Activated naive CD4-positive, alpha-beta T cell treated with anti-CD3 and anti-CD28 coated beads, Interleukin-2, amount 50 U/mL, for 24 hours (primary cell): ENCODE results near the gene OR10H1.
"Not testable (repeated sequence)": the region's sequence is repeated elsewhere in the genome, so short reads cannot be mapped to it uniquely, and the experiment has no call there.

ENCODE experiments used
- H3K27ac Mint-ChIP-seq: one replicate; pipeline ENCODE4 v1.8.0; 2021; ENCODE audit warnings: mild to moderate bottlenecking, mixed read lengths
- H3K27me3 Mint-ChIP-seq: one replicate; pipeline ENCODE4 v1.8.0; 2021; ENCODE audit warnings: mixed read lengths
- H3K36me3 Mint-ChIP-seq: one replicate; pipeline ENCODE4 v1.8.0; 2021; ENCODE audit warnings: mixed read lengths
- H3K4me1 Mint-ChIP-seq: one replicate; pipeline ENCODE4 v1.8.0; 2021; ENCODE audit warnings: mixed read lengths
- H3K4me3 Mint-ChIP-seq: one replicate; pipeline ENCODE4 v1.8.0; 2021; ENCODE audit warnings: mild to moderate bottlenecking, mixed read lengths
- H3K9me3 Mint-ChIP-seq: one replicate; pipeline ENCODE4 v1.8.0; 2021; ENCODE audit warnings: mixed read lengths

Gene OR10H1

GRCh38 chr19:15790096-15790495 is 25.4 kb downstream of the OR10H1 start:
- Mint-ChIP-seq H3K27ac (no peak overlapping the region), H3K27me3 (peaks cover 5% of the 10 kb centered on the region), H3K4me1 (no peaks in the 10 kb centered on the region), H3K36me3 (no peaks in the 10 kb centered on the region), H3K9me3 (no peaks in the 10 kb centered on the region), H3K4me3 (no peak overlapping the region)

GRCh38 chr19:15788594-15789270 is 26.7 kb downstream of the OR10H1 start:
- no peaks in the 10 kb centered on the region for H3K9me3 Mint-ChIP-seq
- no peaks in the 10 kb centered on the region for H3K36me3 Mint-ChIP-seq
- no peak overlapping the region for H3K27ac Mint-ChIP-seq
- peaks cover 6% of the 10 kb centered on the region for H3K27me3 Mint-ChIP-seq
- H3K4me3 Mint-ChIP-seq = no peak overlapping the region
- H3K4me1 Mint-ChIP-seq = no peaks in the 10 kb centered on the region

GRCh38 chr19:15787611-15788155 is 27.8 kb downstream of the OR10H1 start, which contains the start of gene OR10H5:
OR10H5 (plus strand) TSS chr19:15787661; CDS start chr19:15794049, 6,388 bp downstream.
- peak within 1 kb of the TSS; percentile 26 for H3K27ac Mint-ChIP-seq
- no peak within 1 kb of the TSS for H3K4me3 Mint-ChIP-seq
- no peaks in the 10 kb centered on the region for H3K4me1 Mint-ChIP-seq
- no peaks in the 10 kb centered on the region for H3K36me3 Mint-ChIP-seq
- no peaks in the 10 kb centered on the region for H3K9me3 Mint-ChIP-seq
- peaks cover 6% of the 10 kb centered on the region for H3K27me3 Mint-ChIP-seq

GRCh38 chr19:15782896-15783295 is 32.6 kb downstream of the OR10H1 start:
- not testable (repeated sequence) for H3K36me3 Mint-ChIP-seq, H3K4me3 Mint-ChIP-seq, H3K27ac Mint-ChIP-seq, H3K4me1 Mint-ChIP-seq, H3K27me3 Mint-ChIP-seq, H3K9me3 Mint-ChIP-seq

GRCh38 chr19:15782211-15782610 is 33.3 kb downstream of the OR10H1 start:
- no peaks in the 10 kb centered on the region for H3K9me3 Mint-ChIP-seq
- peaks cover 6% of the 10 kb centered on the region for H3K4me1 Mint-ChIP-seq
- H3K4me3 Mint-ChIP-seq = no peak overlapping the region
- no peaks in the 10 kb centered on the region for H3K36me3 Mint-ChIP-seq
- H3K27me3 Mint-ChIP-seq = peaks cover 1% of the 10 kb centered on the region
- no peak overlapping the region for H3K27ac Mint-ChIP-seq

GRCh38 chr19:15781661-15782060 is 33.8 kb downstream of the OR10H1 start:
- Mint-ChIP-seq H3K4me3 (no peak overlapping the region), H3K9me3 (no peaks in the 10 kb centered on the region), H3K27ac (peak overlapping the region; percentile 55), H3K4me1 (peaks cover 6% of the 10 kb centered on the region), H3K27me3 (peaks cover 3% of the 10 kb centered on the region), H3K36me3 (no peaks in the 10 kb centered on the region)

GRCh38 chr19:15780610-15781418 is 34.6 kb downstream of the OR10H1 start:
- peaks cover 5% of the 10 kb centered on the region for H3K27me3 Mint-ChIP-seq
- no peaks in the 10 kb centered on the region for H3K36me3 Mint-ChIP-seq
- H3K27ac Mint-ChIP-seq = no peak overlapping the region

GRCh38 chr19:15779756-15780476 is 35.5 kb downstream of the OR10H1 start:
- Mint-ChIP-seq H3K36me3 (no peaks in the 10 kb centered on the region), H3K27ac (no peak overlapping the region), H3K4me1 (peaks cover 6% of the 10 kb centered on the region), H3K27me3 (peaks cover 6% of the 10 kb centered on the region), H3K9me3 (no peaks in the 10 kb centered on the region), H3K4me3 (no peak overlapping the region)

More at GRCh38 chr19:15780610-15781418, 34.6 kb downstream of the OR10H1 start:
- H3K4me3 Mint-ChIP-seq = no peak overlapping the region
- peaks cover 6% of the 10 kb centered on the region for H3K4me1 Mint-ChIP-seq
- no peaks in the 10 kb centered on the region for H3K9me3 Mint-ChIP-seq

- Mint-ChIP-seq H3K4me1 (peaks cover 6% of the 10 kb centered on the region), H3K27ac (no peak overlapping the region), H3K36me3 (no peaks in the 10 kb centered on the region), H3K9me3 (no peaks in the 10 kb centered on the region), H3K4me3 (no peak overlapping the region), H3K27me3 (peaks cover 13% of the 10 kb centered on the region)
Measured at GRCh38 chr19:15776991-15777970, 38.2 kb downstream of the OR10H1 start.

- Mint-ChIP-seq H3K36me3 (no peaks in the 10 kb centered on the region), H3K4me3 (no peak overlapping the region), H3K27me3 (peaks cover 13% of the 10 kb centered on the region), H3K27ac (no peak overlapping the region), H3K9me3 (no peaks in the 10 kb centered on the region), H3K4me1 (peaks cover 6% of the 10 kb centered on the region)
Measured at GRCh38 chr19:15776264-15776663, 39.2 kb downstream of the OR10H1 start.

GRCh38 chr19:15775249-15775648 is 40.2 kb downstream of the OR10H1 start:
- Mint-ChIP-seq H3K27ac (no peak overlapping the region), H3K4me3 (no peak overlapping the region), H3K9me3 (no peaks in the 10 kb centered on the region), H3K36me3 (no peaks in the 10 kb centered on the region), H3K4me1 (no peaks in the 10 kb centered on the region), H3K27me3 (peaks cover 18% of the 10 kb centered on the region)

GRCh38 chr19:15774159-15774558 is 41.3 kb downstream of the OR10H1 start:
- H3K27me3 Mint-ChIP-seq = peaks cover 21% of the 10 kb centered on the region
- H3K9me3 Mint-ChIP-seq, H3K36me3 Mint-ChIP-seq, H3K4me3 Mint-ChIP-seq, H3K27ac Mint-ChIP-seq, H3K4me1 Mint-ChIP-seq: not testable (repeated sequence)

- H3K27ac Mint-ChIP-seq = no peak overlapping the region
- H3K27me3 Mint-ChIP-seq = peaks cover 19% of the 10 kb centered on the region
- H3K4me3 Mint-ChIP-seq = no peak overlapping the region
- no peaks in the 10 kb centered on the region for H3K9me3 Mint-ChIP-seq
- H3K4me1 Mint-ChIP-seq = no peaks in the 10 kb centered on the region
- H3K36me3 Mint-ChIP-seq = no peaks in the 10 kb centered on the region
Measured at GRCh38 chr19:15769586-15769985, 45.9 kb downstream of the OR10H1 start.

GRCh38 chr19:15759962-15760565 is 55.4 kb downstream of the OR10H1 start:
- Mint-ChIP-seq H3K4me3 (no peak overlapping the region), H3K27me3 (peaks cover 55% of the 10 kb centered on the region), H3K4me1 (no peaks in the 10 kb centered on the region), H3K9me3 (peaks cover 6% of the 10 kb centered on the region), H3K27ac (no peak overlapping the region), H3K36me3 (peaks cover 4% of the 10 kb centered on the region)
